Mesenchymal stem cell (in vitro differentiated cells and primary cell): Measurements from ENCODE around the gene DPP10.

Experiments
- DNase-seq: peaks from one replicate; pipeline ENCODE4 v3.0.0-alpha.2; 2013
- H2AFZ ChIP-seq: one replicate; pipeline ENCODE4 v1.6.1; 2013; ENCODE audit warnings: low read depth, mild to moderate bottlenecking, control low read depth, inconsistent platforms, low read length, moderate library complexity
- H2AK5ac ChIP-seq: 2 replicates; pipeline ENCODE4 v1.6.1; 2013; ENCODE audit warnings: low read length, moderate library complexity, mild to moderate bottlenecking, inconsistent platforms; ENCODE audit not compliant: severe bottlenecking
- H2BK120ac ChIP-seq: one replicate; pipeline ENCODE4 v1.6.1; 2013; ENCODE audit warnings: low read depth, mild to moderate bottlenecking, inconsistent platforms, low read length, moderate library complexity
- H2BK12ac ChIP-seq, 2 experiments: one replicate each; pipeline ENCODE4 v1.6.1; 2013; ENCODE audit warnings: inconsistent platforms in 2 of 2, low read length in 2 of 2, mild to moderate bottlenecking in 2 of 2, moderate library complexity in 2 of 2, control low read depth in 1 of 2
- H2BK15ac ChIP-seq: one replicate; pipeline ENCODE4 v1.6.1; 2013; ENCODE audit warnings: mild to moderate bottlenecking, low read depth, inconsistent platforms; ENCODE audit not compliant: poor library complexity, severe bottlenecking
- H2BK5ac ChIP-seq: 2 replicates; pipeline ENCODE4 v1.6.1; 2013; ENCODE audit warnings: low read depth, mild to moderate bottlenecking, low read length, control low read depth, inconsistent platforms; ENCODE audit not compliant: poor library complexity, severe bottlenecking
- H3K14ac ChIP-seq, 2 experiments: one replicate each; pipeline ENCODE4 v1.6.1; 2013; ENCODE audit warnings: inconsistent platforms in 2 of 2, low read length in 2 of 2, control low read depth in 1 of 2, mild to moderate bottlenecking in 1 of 2, moderate library complexity in 1 of 2
- H3K18ac ChIP-seq, 2 experiments: one replicate each; pipeline ENCODE4 v1.6.1; 2013; ENCODE audit warnings: inconsistent platforms in 2 of 2, low read length in 2 of 2, control low read depth in 1 of 2, low read depth in 1 of 2, mild to moderate bottlenecking in 1 of 2
- H3K23ac ChIP-seq, 2 experiments: one replicate each; pipeline ENCODE4 v1.6.1; 2013; ENCODE audit warnings: inconsistent platforms in 2 of 2, low read length in 2 of 2, mild to moderate bottlenecking in 2 of 2, moderate library complexity in 2 of 2, control low read depth in 1 of 2
- H3K27ac ChIP-seq: 2 replicates; pipeline ENCODE4 v1.5.1; 2013; ENCODE audit warnings: mild to moderate bottlenecking, moderate library complexity, low read length, control low read depth, inconsistent platforms; ENCODE audit not compliant: poor library complexity, severe bottlenecking
- H3K27me3 ChIP-seq, 2 experiments: 2 replicates each; pipeline versions ENCODE4 v1.6.1 to v1.7.0; 2013; ENCODE audit warnings: low read length in 2 of 2, mild to moderate bottlenecking in 2 of 2, moderate library complexity in 2 of 2, control low read depth in 1 of 2, inconsistent platforms in 1 of 2; ENCODE audit not compliant: control insufficient read depth in 1 of 2, insufficient read depth in 1 of 2
- H3K36me3 ChIP-seq, 2 experiments: 2 replicates each; pipeline versions ENCODE4 v1.6.1 to v1.7.0; 2013; ENCODE audit warnings: low read length in 2 of 2, control low read depth in 1 of 2, inconsistent platforms in 1 of 2, low read depth in 1 of 2, mild to moderate bottlenecking in 1 of 2; ENCODE audit not compliant: insufficient read depth in 2 of 2, control insufficient read depth in 1 of 2
- H3K4ac ChIP-seq, 2 experiments: one replicate each; pipeline ENCODE4 v1.6.1; 2013; ENCODE audit warnings: inconsistent platforms in 2 of 2, low read length in 2 of 2, mild to moderate bottlenecking in 2 of 2, moderate library complexity in 2 of 2, control low read depth in 1 of 2, low read depth in 1 of 2
- H3K4me1 ChIP-seq: 2 replicates; pipeline ENCODE4 v1.6.1; 2013; ENCODE audit warnings: low read depth, low read length, control low read depth; ENCODE audit not compliant: control insufficient read depth, insufficient read depth
- H3K4me2 ChIP-seq: 2 replicates; pipeline ENCODE4 v1.6.1; 2013; ENCODE audit warnings: low read length, mild to moderate bottlenecking, inconsistent platforms; ENCODE audit not compliant: poor library complexity, severe bottlenecking
- H3K4me3 ChIP-seq, 2 experiments: 2 replicates each; pipeline versions ENCODE4 v1.5.1 to v1.7.0; 2013; ENCODE audit warnings: low read length in 2 of 2, mild to moderate bottlenecking in 2 of 2, control low read depth in 1 of 2, low read depth in 1 of 2; ENCODE audit not compliant: insufficient read depth in 1 of 2
- H3K79me1 ChIP-seq: replicated peaks from 2 replicates; pipeline ENCODE4 v1.6.1; 2013; ENCODE audit warnings: mild to moderate bottlenecking, control low read depth, low read length, inconsistent platforms; ENCODE audit not compliant: poor library complexity, severe bottlenecking
- H3K9ac ChIP-seq: 2 replicates; pipeline ENCODE4 v1.7.0; 2013; ENCODE audit warnings: mild to moderate bottlenecking, low read length, moderate library complexity
- H3K9me3 ChIP-seq: 2 replicates; pipeline ENCODE4 v1.7.0; 2013; ENCODE audit warnings: mild to moderate bottlenecking, low read length; ENCODE audit not compliant: control insufficient read depth
- H4K8ac ChIP-seq: one replicate; pipeline ENCODE4 v1.6.1; 2013; ENCODE audit warnings: inconsistent platforms, mild to moderate bottlenecking, low read length, moderate library complexity
- H4K91ac ChIP-seq: one replicate; pipeline ENCODE4 v1.6.1; 2013; ENCODE audit warnings: mild to moderate bottlenecking, low read length, inconsistent platforms
- WGBS: methylation state at CpG from one replicate; pipeline ENCODE4 v1.1.7; 2013; ENCODE audit warnings: mixed read lengths; 5-methylcytosine and 5-hydroxymethylcytosine counted together

Gene DPP10

DNA sequence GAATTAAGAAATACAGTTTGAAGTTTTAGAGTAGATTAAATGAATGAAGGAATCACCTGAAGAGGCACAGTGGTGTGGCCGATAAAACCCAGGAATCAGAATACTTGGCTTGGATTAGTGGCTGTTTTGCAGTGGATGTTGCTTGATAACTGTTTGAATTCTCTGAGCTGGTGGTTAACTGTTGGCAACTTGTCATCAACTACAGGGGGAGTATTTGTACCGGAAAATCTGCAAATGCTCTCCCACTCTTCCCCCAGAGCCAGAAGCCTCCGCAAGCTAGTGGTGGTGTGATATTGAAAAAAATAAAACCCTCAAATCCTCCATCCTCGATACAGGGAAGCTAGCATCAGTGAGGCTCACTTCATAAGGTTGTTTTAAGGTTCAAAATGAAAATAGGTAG is 326.7 kb downstream of the DPP10 start:
- no peaks in the 10 kb centered on the region for H3K27me3 ChIP-seq
- H3K9ac ChIP-seq: no peak overlapping the region
- no peak overlapping the region for H2AFZ ChIP-seq
- H3K4ac ChIP-seq: no peak overlapping the region
- no peak overlapping the region for H3K27ac ChIP-seq
- H3K79me1 ChIP-seq: no peaks in the 10 kb centered on the region
- H3K9me3 ChIP-seq: no peaks in the 10 kb centered on the region
- H3K4me2 ChIP-seq: no peak overlapping the region
- no peak overlapping the region for H2BK5ac ChIP-seq
- no peak overlapping the region for H2BK12ac ChIP-seq
- WGBS: 81% methylated on average over 2 of the region's 4 CpGs
- no peaks in the 10 kb centered on the region for H3K4me1 ChIP-seq
- no peak overlapping the region for H2AK5ac ChIP-seq
- no peak overlapping the region for H4K91ac ChIP-seq
- no peak overlapping the region for H3K18ac ChIP-seq
- H3K36me3 ChIP-seq: no peaks in the 10 kb centered on the region
- H3K14ac ChIP-seq: no peak overlapping the region
- no peak for DNase-seq
- H4K8ac ChIP-seq: no peak overlapping the region
- no peak overlapping the region for H3K4me3 ChIP-seq
- no peak overlapping the region for H2BK15ac ChIP-seq
- H2BK120ac ChIP-seq: no peak overlapping the region
- no peak overlapping the region for H3K23ac ChIP-seq

DNA sequence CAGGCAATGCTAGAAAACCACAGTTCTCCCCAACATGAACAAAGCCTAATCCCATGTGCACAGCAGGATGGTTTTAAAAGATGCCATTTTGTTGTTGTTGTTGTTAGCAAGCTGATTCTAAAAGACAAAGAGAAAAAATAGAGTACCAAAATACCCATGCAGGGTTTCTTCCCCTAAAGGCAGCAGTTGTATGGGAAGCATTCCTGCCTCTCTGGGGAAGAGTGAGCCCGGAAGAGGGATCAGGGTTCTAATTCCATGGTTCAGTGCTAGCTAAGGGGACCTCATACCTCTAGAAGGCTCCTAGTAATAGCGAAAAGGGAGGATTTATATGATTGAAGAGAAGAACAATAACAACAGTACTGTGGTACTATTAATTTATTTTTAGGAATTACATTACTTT is 327.6 kb downstream of the DPP10 start:
- Histone ChIP-seq H4K8ac (no peak overlapping the region), H3K18ac (no peak overlapping the region), H3K36me3 (no peaks in the 10 kb centered on the region), H4K91ac (no peak overlapping the region), H3K4me3 (no peak overlapping the region), H3K9me3 (no peaks in the 10 kb centered on the region), H3K14ac (no peak overlapping the region), H3K4ac (no peak overlapping the region), H3K27ac (no peak overlapping the region), H3K23ac (no peak overlapping the region), H3K9ac (no peak overlapping the region), H2AFZ (no peak overlapping the region), H3K4me1 (no peaks in the 10 kb centered on the region), H2BK15ac (no peak overlapping the region), H2AK5ac (no peak overlapping the region), H2BK5ac (no peak overlapping the region), H2BK120ac (no peak overlapping the region), H3K4me2 (no peak overlapping the region), H3K27me3 (no peaks in the 10 kb centered on the region), H3K79me1 (no peaks in the 10 kb centered on the region), H2BK12ac (no peak overlapping the region)
- no peak for DNase-seq
- WGBS: 68% methylated on average over 1 of the region's 2 CpGs

DNA sequence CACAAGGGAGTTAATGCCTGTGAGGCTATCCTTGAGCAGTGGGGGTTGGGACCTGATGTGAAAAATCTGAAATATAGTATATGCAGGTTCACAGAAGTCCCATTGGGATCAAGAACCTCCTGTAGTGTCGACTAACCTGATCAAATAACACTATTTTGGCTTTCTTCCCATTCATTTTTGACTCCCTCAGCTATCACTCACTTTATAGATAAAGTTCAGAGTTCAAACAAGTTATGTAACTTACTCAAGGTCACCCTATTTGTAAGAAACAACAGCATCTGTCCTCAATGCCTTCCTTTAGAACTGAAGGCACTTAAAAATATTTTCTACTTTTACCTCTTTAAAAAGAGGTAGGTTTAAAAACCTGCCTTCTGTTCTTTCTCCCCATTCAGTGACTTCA is 341.6 kb downstream of the DPP10 start:
- H3K4me2 ChIP-seq: no peak overlapping the region
- WGBS: 18% methylated on average over 1 of the region's 1 CpG
- no peak overlapping the region for H3K4me3 ChIP-seq

DNA sequence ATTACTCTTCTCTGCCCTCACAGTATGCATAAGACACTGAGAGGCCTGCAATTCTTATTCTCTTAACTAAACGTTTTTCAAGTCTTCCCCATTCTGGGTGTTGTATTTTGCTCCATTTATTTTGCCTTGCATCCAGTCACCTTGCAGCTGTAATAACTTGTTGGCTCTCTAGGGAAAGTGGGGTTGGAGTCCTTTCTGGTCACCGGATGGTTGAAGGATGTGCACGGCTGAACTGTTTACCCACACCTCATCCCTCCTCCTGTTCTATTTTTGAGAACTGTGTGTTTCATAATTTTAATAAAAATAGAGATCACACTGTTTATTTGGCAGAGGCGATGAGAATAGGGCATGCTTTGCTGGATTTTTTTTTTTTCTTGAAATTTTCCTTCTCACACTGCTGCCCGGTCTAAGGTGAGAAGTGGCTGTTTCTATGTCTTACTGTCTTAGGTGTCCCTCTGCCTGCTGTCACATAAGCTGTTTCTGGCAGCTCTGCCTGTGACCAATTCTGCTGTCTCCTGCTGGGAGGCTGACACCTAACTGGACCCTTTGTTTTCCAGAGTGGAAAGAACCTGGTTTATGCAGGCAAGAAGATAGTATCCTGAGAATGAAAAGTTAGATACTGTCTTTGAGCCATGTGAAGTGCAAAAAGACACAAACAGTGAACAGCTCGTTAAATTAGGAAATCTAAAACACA is 342.6 kb downstream of the DPP10 start:
- Histone ChIP-seq H4K8ac (no peak overlapping the region), H3K4me2 (no peak overlapping the region)

More for the DNA sequence above, 341.6 kb downstream of the DPP10 start:
- Histone ChIP-seq H3K23ac (no peak overlapping the region), H3K27me3 (no peaks in the 10 kb centered on the region), H3K9me3 (no peaks in the 10 kb centered on the region), H3K36me3 (no peaks in the 10 kb centered on the region), H2BK15ac (no peak overlapping the region), H3K4ac (no peak overlapping the region), H3K27ac (no peak overlapping the region), H3K9ac (no peak overlapping the region), H3K79me1 (no peaks in the 10 kb centered on the region), H2AFZ (no peak overlapping the region), H2BK120ac (no peak overlapping the region), H2AK5ac (no peak overlapping the region), H2BK5ac (no peak overlapping the region), H3K14ac (no peak overlapping the region), H4K91ac (no peak overlapping the region), H4K8ac (no peak overlapping the region), H3K18ac (no peak overlapping the region), H2BK12ac (no peak overlapping the region), H3K4me1 (no peaks in the 10 kb centered on the region)
- DNase-seq: no peak

More for the DNA sequence above, 342.6 kb downstream of the DPP10 start:
- WGBS: 27% methylated on average over 2 of the region's 6 CpGs
- no peak overlapping the region for H3K27ac ChIP-seq
- H3K9ac ChIP-seq: no peak overlapping the region
- H3K4me3 ChIP-seq: no peak overlapping the region
- no peak overlapping the region for H3K23ac ChIP-seq
- no peak overlapping the region for H3K18ac ChIP-seq
- no peak overlapping the region for H2BK12ac ChIP-seq
- no peak overlapping the region for H2BK5ac ChIP-seq
- H2BK120ac ChIP-seq: no peak overlapping the region
- H3K4ac ChIP-seq: no peak overlapping the region
- H3K4me1 ChIP-seq: no peaks in the 10 kb centered on the region
- no peak for DNase-seq
- H3K9me3 ChIP-seq: no peaks in the 10 kb centered on the region
- no peaks in the 10 kb centered on the region for H3K36me3 ChIP-seq
- H3K27me3 ChIP-seq: no peaks in the 10 kb centered on the region
- no peak overlapping the region for H3K14ac ChIP-seq
- no peak overlapping the region for H2AFZ ChIP-seq
- no peaks in the 10 kb centered on the region for H3K79me1 ChIP-seq
- no peak overlapping the region for H2AK5ac ChIP-seq
- H4K91ac ChIP-seq: no peak overlapping the region
- no peak overlapping the region for H2BK15ac ChIP-seq
